Neural cell (in vitro differentiated cells): Measurements from ENCODE around the gene ENAH. TPM values are rescaled to one million over a fixed set of nuclear protein-coding genes. Genes with fewer than 3 reads are reported as not detected.
"Not testable (repeated sequence)": the region's sequence is repeated elsewhere in the genome, so short reads cannot be mapped to it uniquely, and the experiment has no call there.

Experiments used
- H2AFZ ChIP-seq: fragments of 200-600, 300-800 bp; sonication (generic), shearing (Covaris generic); 2 replicates; pipeline ENCODE4 v1.6.0; 2014; ENCODE audit warnings: low read depth, mild to moderate bottlenecking, antibody characterized with exemption, low read length, moderate library complexity
- H3F3A ChIP-seq: fragments of 200-600 bp; shearing (Covaris generic); 2 replicates; pipeline ENCODE4 v1.6.1; 2016; ENCODE audit warnings: mild to moderate bottlenecking, moderate library complexity, mixed read lengths, antibody characterized with exemption, low read length; ENCODE audit not compliant: insufficient read depth, poor library complexity, severe bottlenecking
- H3K27ac ChIP-seq: fragments of 200-600, 300-800 bp; sonication (generic), shearing (Covaris generic); 2 replicates; pipeline ENCODE4 v1.5.1; 2014; ENCODE audit warnings: mild to moderate bottlenecking, low read length, moderate library complexity
- H3K27me3 ChIP-seq: fragments of 300-800, 200-600 bp; sonication (generic), shearing (Covaris generic); 2 replicates; pipeline ENCODE4 v1.6.0; 2014; ENCODE audit warnings: mild to moderate bottlenecking, low read depth, low read length, moderate library complexity; ENCODE audit not compliant: insufficient read depth
- H3K36me3 ChIP-seq: fragments of 300-800, 200-600 bp; sonication (generic), shearing (Covaris generic); 2 replicates; pipeline ENCODE4 v1.5.1; 2014; ENCODE audit warnings: mild to moderate bottlenecking, antibody characterized with exemption, low read length, moderate library complexity; ENCODE audit not compliant: insufficient read depth
- H3K4me2 ChIP-seq: fragments of 300-800, 200-600 bp; sonication (generic), shearing (Covaris generic); 2 replicates; pipeline ENCODE4 v1.6.0; 2014; ENCODE audit warnings: mild to moderate bottlenecking, low read length
- H3K4me3 ChIP-seq: fragments of 300-800, 200-600 bp; sonication (generic), shearing (Covaris generic); 2 replicates; pipeline ENCODE4 v1.5.1; 2014; ENCODE audit warnings: mild to moderate bottlenecking, low read length, moderate library complexity
- H3K79me2 ChIP-seq: fragments of 200-600 bp; shearing (Covaris generic); replicated peaks from 2 replicates; pipeline ENCODE4 v1.6.0; 2014; ENCODE audit warnings: mild to moderate bottlenecking, low read length, moderate library complexity; ENCODE audit not compliant: insufficient read depth
- H3K9ac ChIP-seq: fragments of 300-800, 200-600 bp; sonication (generic), shearing (Covaris generic); 2 replicates; pipeline ENCODE4 v1.6.1; 2016; ENCODE audit warnings: mild to moderate bottlenecking, low read length, mixed read lengths
- H3K9me2 ChIP-seq: fragments of 200-600 bp; shearing (Covaris generic); 2 replicates; pipeline ENCODE4 v1.6.1; 2016; ENCODE audit warnings: mild to moderate bottlenecking, low read length, mixed read lengths; ENCODE audit not compliant: insufficient read depth
- H3K9me3 ChIP-seq: fragments of 200-600, 300-800 bp; sonication (generic), shearing (Covaris generic); 2 replicates; pipeline ENCODE4 v1.6.1; 2016; ENCODE audit warnings: mild to moderate bottlenecking, mixed run types, low read length, moderate library complexity, mixed read lengths
- H4K20me1 ChIP-seq: fragments of 200-600 bp; shearing (Covaris generic); 2 replicates; pipeline ENCODE4 v1.6.1; 2016; ENCODE audit warnings: mild to moderate bottlenecking, mixed run types; ENCODE audit not compliant: insufficient read depth
- MXI1 ChIP-seq: fragments of 450-650 bp; conservative IDR thresholded peaks from 2 replicates; pipeline ENCODE4 v1.6.1; 2014; ENCODE audit warnings: antibody characterized with exemption, mild to moderate bottlenecking; ENCODE audit not compliant: poor library complexity, severe bottlenecking
- RAD21 ChIP-seq: fragments of 450-650 bp; conservative IDR thresholded peaks from 2 replicates; pipeline ENCODE4 v1.6.1; 2014; ENCODE audit warnings: antibody characterized with exemption, mild to moderate bottlenecking, moderate library complexity
- SMC3 ChIP-seq: fragments of 450-650 bp; conservative IDR thresholded peaks from 2 replicates; pipeline ENCODE4 v1.6.1; 2014; ENCODE audit warnings: antibody characterized with exemption, mild to moderate bottlenecking, moderate library complexity; ENCODE audit not compliant: poor library complexity
- polyA plus RNA-seq: library from polyadenylated mRNA; depleted of rRNA; stranded (reverse); fragments of >200 nt; gene quantifications from 2 replicates; pipeline ENCODE4 v1.2.3, GENCODE V29; 2014
- TF ChIP-seq, protein P1 (sequence below): IDR thresholded peaks from 2 replicates; pipeline ENCODE4 v1.6.1; 2012; ENCODE audit warnings: borderline replicate concordance

The ENAH gene
- polyA plus RNA-seq, 1 donor from 2014 or later: 58.4 TPM

DNA sequence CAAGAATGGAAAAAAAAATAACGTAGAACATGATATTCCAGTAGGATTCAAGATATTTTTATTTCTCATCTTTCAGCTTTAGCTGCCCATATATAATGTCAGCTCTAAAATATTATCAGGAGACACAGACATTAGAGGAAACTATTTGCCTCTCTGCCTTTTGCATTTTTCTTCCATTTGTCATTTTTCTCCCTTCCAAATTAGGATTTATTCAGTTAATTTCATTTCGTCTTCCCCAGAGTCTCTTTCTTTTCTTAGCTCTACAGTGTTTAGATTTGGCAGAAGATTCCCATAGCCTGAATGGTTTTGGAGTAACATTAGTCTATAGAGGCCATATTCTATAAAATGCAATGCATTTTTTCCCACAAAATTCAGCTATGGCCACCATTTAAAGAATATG, 5.1 kb upstream of the ENAH start:
- H4K20me1 ChIP-seq: no peaks in the 10 kb centered on the region

DNA sequence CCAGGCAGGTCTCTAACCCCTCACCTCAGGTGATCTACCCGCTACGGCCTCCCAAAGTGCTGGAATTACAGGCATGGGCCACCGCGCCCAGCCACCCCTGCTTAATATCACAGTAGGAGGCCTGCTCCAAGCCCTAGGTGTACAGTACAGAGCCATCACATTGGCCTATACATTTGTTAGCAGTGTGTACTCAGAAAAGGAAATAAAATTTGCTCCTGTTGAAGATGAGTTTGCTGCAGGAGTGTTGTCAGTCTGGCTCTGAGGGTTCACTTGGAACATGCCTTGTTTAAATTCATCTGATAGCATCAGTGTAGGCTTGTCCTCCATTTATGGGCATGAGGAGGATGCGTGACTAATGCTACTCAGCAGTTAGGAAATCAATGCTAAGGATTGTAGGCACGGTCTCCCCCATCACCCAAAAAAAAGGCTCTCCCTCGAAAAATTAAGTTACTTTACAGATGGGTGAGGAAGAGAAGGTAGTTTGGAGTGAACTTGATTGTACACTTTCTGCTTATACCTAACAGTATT, 4.6 kb upstream of the ENAH start:
- Histone ChIP-seq H3K36me3 (no peaks in the 10 kb centered on the region), H3K27me3 (no peaks in the 10 kb centered on the region), H3K9me3 (no peaks in the 10 kb centered on the region), H4K20me1 (no peaks in the 10 kb centered on the region), H3K4me2 (no peak overlapping the region), H3K79me2 (peaks cover under 1% of the 10 kb centered on the region), H3K4me3 (no peak overlapping the region), H3K27ac (no peak overlapping the region), H2AFZ (no peak overlapping the region), H3K9ac (no peak overlapping the region), H3K9me2 (no peaks in the 10 kb centered on the region), H3F3A (no peaks in the 10 kb centered on the region)
- TF ChIP-seq, protein P1, sequence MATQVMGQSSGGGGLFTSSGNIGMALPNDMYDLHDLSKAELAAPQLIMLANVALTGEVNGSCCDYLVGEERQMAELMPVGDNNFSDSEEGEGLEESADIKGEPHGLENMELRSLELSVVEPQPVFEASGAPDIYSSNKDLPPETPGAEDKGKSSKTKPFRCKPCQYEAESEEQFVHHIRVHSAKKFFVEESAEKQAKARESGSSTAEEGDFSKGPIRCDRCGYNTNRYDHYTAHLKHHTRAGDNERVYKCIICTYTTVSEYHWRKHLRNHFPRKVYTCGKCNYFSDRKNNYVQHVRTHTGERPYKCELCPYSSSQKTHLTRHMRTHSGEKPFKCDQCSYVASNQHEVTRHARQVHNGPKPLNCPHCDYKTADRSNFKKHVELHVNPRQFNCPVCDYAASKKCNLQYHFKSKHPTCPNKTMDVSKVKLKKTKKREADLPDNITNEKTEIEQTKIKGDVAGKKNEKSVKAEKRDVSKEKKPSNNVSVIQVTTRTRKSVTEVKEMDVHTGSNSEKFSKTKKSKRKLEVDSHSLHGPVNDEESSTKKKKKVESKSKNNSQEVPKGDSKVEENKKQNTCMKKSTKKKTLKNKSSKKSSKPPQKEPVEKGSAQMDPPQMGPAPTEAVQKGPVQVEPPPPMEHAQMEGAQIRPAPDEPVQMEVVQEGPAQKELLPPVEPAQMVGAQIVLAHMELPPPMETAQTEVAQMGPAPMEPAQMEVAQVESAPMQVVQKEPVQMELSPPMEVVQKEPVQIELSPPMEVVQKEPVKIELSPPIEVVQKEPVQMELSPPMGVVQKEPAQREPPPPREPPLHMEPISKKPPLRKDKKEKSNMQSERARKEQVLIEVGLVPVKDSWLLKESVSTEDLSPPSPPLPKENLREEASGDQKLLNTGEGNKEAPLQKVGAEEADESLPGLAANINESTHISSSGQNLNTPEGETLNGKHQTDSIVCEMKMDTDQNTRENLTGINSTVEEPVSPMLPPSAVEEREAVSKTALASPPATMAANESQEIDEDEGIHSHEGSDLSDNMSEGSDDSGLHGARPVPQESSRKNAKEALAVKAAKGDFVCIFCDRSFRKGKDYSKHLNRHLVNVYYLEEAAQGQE: no peak

More for the DNA sequence above, 5.1 kb upstream of the ENAH start:
- H3F3A ChIP-seq: no peaks in the 10 kb centered on the region
- no peak overlapping the region for H3K4me3 ChIP-seq
- H3K4me2 ChIP-seq: no peak overlapping the region
- no peak overlapping the region for H3K9ac ChIP-seq
- no peaks in the 10 kb centered on the region for H3K79me2 ChIP-seq
- TF ChIP-seq RAD21 (no peak), SMC3 (no peak), MXI1 (no peak)
- TF ChIP-seq, protein P1: no peak
- H2AFZ ChIP-seq: no peak overlapping the region
- no peaks in the 10 kb centered on the region for H3K27me3 ChIP-seq
- H3K36me3 ChIP-seq: no peaks in the 10 kb centered on the region
- H3K9me3 ChIP-seq: no peaks in the 10 kb centered on the region
- no peak overlapping the region for H3K27ac ChIP-seq
- no peaks in the 10 kb centered on the region for H3K9me2 ChIP-seq

DNA sequence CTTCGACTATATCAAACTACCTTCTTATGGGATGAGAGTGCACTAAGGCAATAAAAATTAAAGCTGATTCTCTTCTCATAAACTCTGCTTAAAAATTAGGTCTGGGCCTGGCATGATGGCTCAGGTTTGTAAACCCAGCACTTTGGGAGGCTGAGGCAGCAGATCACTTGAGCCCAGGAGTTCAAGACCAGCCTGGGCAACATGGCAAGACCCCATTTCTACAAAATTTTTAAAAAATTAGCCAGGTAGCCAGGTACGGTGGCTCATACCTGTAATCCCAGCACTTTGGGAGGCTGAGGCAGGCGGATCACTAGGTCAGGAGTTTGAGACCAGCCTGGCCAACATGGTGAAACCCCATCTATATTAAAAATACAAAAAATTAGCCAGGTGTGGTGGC, 3.3 kb upstream of the ENAH start:
- not testable (repeated sequence) for H3K36me3 ChIP-seq, H3K4me2 ChIP-seq, H3K9ac ChIP-seq, H2AFZ ChIP-seq, H4K20me1 ChIP-seq, H3K27me3 ChIP-seq, H3F3A ChIP-seq, H3K9me3 ChIP-seq, H3K27ac ChIP-seq, H3K4me3 ChIP-seq, H3K9me2 ChIP-seq
- peaks cover 13% of the 10 kb centered on the region for H3K79me2 ChIP-seq
